GM12878 (cell line): ENCODE measurements around the gene CFDP1.

Experiments used
- CTCF ChIP-seq, 3 experiments: IDR thresholded peaks in 2 of 3; conservative IDR thresholded peaks in 1 of 3; 2 replicates each; pipeline ENCODE4 v1.5.1; 2011; ENCODE audit warnings: low read depth in 3 of 3, low read length in 3 of 3, mild to moderate bottlenecking in 3 of 3, control low read depth in 2 of 3, moderate library complexity in 2 of 3, inconsistent platforms in 1 of 3, mixed read lengths in 1 of 3; ENCODE audit not compliant: control insufficient read depth in 2 of 3, insufficient read depth in 1 of 3; ENCODE audit errors: extremely low read depth in 1 of 3
- ETV6 ChIP-seq, 2 experiments: fragments of 450-650 bp in 1 of 2; IDR thresholded peaks in 1 of 2; conservative IDR thresholded peaks in 1 of 2; 2 replicates each; pipeline ENCODE4 v1.6.1; 2014; ENCODE audit warnings: antibody characterized with exemption in 1 of 2, borderline replicate concordance in 1 of 2, low read depth in 1 of 2, mild to moderate bottlenecking in 1 of 2, moderate library complexity in 1 of 2
- MTA2 ChIP-seq: fragments of 450-650 bp; IDR thresholded peaks from 2 replicates; pipeline ENCODE4 v1.6.1; 2016; ENCODE audit warnings: low read depth, mild to moderate bottlenecking, moderate library complexity
- MYC ChIP-seq: IDR thresholded peaks from 2 replicates; pipeline ENCODE4 v1.6.1; 2011; ENCODE audit warnings: mild to moderate bottlenecking, low read length, moderate library complexity, inconsistent platforms; ENCODE audit not compliant: insufficient read depth, insufficient replicate concordance, insufficient read length, severe bottlenecking
- PKNOX1 ChIP-seq: fragments of 450-650 bp; IDR thresholded peaks from 2 replicates; pipeline ENCODE4 v1.6.1; 2016; ENCODE audit warnings: mild to moderate bottlenecking
- POLR2A ChIP-seq: IDR thresholded peaks from 2 replicates; pipeline ENCODE4 v1.6.1; 2011; ENCODE audit warnings: low read depth, mild to moderate bottlenecking, low read length
- POLR2AphosphoS5 ChIP-seq: IDR thresholded peaks from 2 replicates; pipeline ENCODE4 v1.6.1; 2011; ENCODE audit warnings: mild to moderate bottlenecking, low read length, inconsistent platforms
- SMAD5 ChIP-seq: IDR thresholded peaks from 2 replicates; pipeline ENCODE4 v1.6.1; 2016; ENCODE audit warnings: antibody characterized with exemption, low read depth

- TF ChIP-seq POLR2A (no peak), SMAD5 (no peak), MTA2 (no peak), ETV6 (conservative IDR thresholded peaks at IDR 0.05 in 1 of 2, IDR thresholded peaks at IDR 0.05 in 1 of 2; ENCODE audit: borderline replicate concordance in 1 of 2, low read depth in 1 of 2) (no peak), POLR2AphosphoS5 (no peak), PKNOX1 (no peak), MYC (no peak), CTCF (IDR thresholded peaks at IDR 0.05 in 2 of 3, conservative IDR thresholded peaks at IDR 0.05 in 1 of 3; ENCODE audit: control insufficient read depth in 2 of 3, extremely low read depth in 1 of 3, insufficient read depth in 1 of 3, low read depth in 3 of 3, low read length in 3 of 3) (no peak)
These were observed 168.0 kb downstream of the CFDP1 start for GRCh38 chr16:75264999-75265910.
